HG03045 (cell line): ENCODE data around the gene TFR2.

ENCODE experiments used
- ATAC-seq: cut with Tn5 transposase; IDR thresholded peaks from one replicate; pipeline ENCODE4 v1.9.1; 2021; ENCODE audit warnings: mild to moderate bottlenecking, moderate library complexity; ENCODE audit not compliant: unreplicated experiment

TFR2 gene

DNA sequence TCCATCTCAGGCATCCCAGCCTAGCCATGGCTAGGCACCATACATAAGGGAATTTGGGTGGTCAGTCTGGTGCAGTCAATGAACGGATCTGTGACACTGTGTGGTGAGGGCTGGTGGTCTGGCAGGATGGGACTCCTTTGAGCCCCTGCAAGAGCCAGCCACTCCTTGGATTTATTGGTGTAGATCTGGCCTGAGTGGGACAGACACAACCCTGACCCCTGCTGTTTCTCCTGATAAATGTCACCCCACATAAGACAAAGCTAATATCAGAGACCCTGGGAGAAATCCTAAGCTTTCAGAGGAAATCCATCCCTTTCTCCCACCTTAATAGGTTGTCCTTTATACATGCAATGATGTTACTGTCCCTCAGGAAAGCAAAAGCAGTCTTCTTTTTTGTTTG lies 52.9 kb downstream of the TFR2 start:
- ATAC-seq, result no peak

DNA sequence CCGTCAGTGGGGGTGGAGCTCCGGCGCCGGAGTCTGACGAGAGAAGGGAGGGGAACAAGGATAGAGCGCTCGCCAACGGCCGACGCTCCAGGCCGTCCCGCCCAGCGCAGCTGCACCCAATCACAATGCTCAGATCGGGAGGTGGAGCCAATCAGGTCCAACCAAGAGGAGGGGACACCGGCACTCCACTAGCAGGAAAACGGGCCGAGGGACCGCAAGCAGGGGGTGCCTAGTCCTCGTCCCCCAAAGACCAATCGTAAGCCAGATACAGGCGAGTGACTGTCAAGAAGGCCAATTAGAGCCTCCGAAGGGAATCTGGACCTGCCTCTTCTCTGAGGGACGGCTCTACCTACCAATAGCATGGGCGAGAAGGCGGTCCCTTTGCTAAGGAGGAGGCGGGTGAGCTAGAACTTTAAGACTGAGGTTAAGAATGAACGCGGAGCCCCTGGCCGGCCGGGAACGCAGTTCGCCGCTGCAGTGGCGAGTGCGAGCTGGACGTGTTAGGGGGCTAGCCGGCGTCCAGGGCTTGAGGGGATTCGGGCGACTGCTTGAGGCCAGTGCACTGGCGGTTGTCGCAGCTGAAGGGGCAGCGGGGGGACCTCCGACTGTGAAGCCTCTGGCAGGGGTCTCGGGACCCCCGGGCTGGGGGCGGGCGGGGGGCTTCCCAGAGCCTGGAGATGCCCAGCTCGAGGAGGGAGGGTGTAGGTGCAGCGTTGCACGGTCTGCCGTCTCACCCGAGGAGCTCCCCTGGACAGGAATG lies 54.9 kb downstream of the TFR2 start, which contains the start of gene FBXO24:
TSS of gene FBXO24 (plus strand) at position 63 of the 760 bp plus-strand sequence. CDS start at position 361, 298 bp downstream.
- peak; percentile 91 for ATAC-seq

DNA sequence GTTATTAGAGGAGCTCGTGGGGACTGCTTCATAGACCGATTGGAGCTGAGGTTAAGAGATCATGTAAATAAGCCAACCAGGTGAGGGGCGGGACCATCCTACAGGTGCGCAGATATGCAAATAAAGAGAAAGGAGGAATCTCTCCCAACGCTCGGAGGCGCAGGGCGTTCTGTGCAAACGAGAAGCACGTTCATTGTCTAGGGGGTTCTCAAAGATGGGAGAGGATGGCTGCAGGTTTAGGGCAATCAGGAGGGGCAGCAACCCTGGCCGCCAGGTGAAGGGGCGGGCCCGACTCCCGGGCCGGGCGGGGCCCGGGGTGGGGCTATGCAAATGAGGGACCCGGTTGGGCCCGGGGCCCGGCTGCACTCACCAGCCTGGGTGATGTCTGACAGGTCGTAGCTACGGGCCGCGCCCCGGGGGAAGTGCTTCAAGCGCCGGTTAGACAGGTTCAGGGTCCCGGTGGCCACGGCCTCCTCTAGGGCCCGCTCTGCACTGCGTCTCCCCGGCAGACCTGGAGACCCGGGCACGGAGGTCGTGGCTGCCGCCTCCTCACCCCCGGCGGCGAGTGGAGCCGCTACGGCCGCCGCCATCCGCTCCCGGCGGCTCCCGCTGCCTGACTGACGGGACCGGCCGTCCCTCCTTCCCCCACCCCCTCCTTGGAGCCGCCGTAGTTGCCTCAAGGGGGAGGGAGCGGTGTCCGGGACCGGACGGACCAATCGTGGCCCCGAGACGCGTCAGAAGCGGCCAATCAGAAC lies 55.7 kb downstream of the TFR2 start, which contains the start of gene LRCH4:
TSS of gene LRCH4 (minus strand) at position 619 of the 755 bp plus-strand sequence. CDS start at position 590, 29 bp downstream.
- peak; percentile 27 for ATAC-seq

DNA sequence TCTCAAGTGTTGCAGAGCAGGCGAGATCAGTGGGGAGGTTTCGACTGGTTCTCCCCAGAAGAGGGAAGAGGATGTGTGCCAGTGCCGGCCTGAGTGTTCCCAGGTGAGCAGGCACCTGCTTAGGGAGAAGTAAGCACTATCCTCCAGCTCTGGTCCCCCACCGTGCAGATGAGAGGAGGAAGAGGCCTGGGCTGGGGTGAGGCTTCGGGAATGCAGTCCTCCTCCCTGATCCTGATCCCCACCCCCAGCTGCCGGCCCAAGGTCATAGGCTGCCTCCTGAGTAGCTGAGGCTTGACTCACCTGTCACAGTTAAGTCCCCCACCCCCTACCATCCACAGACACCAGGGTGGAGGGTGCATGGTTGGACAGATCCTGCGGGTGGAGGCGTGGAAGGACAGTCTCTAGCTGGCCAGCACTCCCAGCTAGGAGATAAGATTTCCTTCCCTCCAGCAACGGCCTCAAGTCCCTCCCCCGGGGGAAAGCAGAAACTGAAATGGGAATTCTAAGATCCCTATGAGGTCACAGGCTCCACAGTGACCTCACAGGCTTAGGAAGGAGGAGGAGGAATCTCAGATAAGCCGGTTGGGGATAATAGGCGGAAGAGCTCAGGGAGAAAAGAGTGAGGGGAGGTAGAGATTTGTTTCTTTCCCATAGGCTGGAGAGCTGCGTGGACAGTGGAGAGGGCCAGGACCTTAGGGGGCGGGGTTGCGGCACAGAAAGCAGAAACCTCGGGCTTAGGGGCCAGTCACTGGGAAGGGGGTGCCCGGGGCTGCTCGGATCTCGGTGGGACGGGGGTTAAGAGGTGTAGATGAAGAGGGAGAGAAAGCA lies 56.5 kb downstream of the TFR2 start:
- no peak for ATAC-seq

DNA sequence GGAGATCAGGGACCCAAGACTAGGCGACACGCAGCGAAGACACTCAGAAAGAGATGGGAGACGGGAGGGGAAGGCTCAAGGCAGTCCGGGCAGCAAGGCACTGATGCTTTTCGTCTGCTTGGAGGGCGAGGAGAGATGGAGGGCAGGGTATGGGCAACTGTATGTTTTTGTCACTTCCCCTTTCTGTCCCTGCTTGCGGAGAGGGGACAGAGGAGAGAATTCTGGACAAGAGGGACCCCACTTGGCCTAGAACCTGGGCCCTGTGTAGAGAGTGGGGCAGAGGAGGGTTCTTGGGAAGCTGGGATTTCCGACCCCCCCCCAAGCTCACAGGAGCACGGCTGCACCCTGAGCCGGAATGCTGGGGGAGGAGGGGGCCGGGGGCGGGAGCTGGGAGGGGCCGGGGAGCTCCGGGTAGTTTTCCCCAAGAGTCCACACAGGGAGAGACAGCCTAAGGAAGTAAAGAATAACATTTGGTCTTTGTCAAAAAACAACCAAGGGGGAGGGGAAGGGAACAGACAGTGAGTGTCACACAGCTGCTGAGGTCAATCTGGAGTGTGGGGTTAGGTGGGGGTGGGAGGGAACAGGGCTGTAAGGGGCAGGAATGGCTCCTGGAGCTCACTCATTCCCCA lies 57.2 kb downstream of the TFR2 start:
- ATAC-seq, result no peak

DNA sequence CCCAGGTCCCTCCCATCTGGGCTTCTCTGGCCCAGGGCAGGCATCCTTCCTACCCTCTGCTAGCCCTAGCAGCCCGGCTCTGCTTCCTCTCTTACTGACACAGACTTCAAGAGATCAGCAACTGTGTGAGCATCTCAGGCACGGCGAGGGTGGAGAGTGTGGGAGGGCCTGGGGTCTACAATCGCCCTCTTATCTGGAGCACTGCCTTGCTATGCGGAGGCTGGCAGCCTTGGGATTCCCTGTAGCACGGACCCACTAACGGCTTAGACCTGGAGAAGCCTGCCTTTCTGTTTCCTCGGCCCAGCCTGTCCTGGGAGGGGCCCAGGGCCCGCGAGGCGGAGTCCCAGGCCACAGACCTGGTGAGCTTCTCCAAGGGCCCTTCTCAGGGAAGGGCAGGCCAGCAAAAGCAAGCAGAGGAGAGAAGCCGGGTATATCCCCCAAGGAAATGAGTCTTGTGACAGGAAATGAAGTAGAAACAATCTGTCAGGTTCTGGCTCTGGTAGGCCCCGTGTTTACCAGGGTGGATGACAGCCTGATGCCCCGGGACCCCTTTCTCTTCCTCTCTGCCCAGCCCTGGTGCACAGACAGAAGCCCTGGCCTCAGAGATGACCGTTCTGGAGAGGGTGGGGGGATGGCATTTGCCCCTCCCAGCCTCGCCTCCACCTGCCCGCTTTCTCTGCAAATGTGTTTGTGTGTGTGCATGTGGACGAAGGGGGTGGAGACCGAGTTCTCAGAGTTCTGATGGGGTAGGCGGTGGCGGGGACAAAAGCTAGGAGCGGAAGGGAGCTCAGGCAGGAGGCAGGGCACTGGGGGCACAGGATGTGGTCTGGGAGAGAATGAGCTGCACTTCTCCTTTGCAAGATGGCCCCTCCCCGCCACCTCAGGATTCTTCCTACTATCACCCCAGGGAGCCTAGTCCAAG lies 58.0 kb downstream of the TFR2 start:
- ATAC-seq, result no peak

DNA sequence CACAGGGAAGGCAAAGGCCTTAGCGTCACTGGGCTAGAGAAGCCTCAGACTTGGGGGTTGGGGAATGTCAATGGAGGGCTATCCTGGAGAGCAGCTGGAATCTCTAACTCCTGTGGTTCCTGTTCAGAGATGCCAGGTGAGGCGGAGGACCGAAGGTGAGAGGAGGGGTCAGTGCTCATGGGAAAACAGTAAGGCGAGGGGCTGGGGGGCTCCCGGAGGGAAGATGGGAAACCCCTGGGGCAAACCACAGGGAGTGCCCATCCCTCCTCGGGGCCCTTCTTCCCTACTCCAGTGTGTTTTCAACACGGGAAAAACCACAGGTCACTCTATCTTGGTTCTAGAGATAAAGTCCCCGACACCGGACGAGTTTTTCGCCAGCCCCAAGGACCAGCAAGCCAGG lies 58.7 kb downstream of the TFR2 start:
- no peak for ATAC-seq

DNA sequence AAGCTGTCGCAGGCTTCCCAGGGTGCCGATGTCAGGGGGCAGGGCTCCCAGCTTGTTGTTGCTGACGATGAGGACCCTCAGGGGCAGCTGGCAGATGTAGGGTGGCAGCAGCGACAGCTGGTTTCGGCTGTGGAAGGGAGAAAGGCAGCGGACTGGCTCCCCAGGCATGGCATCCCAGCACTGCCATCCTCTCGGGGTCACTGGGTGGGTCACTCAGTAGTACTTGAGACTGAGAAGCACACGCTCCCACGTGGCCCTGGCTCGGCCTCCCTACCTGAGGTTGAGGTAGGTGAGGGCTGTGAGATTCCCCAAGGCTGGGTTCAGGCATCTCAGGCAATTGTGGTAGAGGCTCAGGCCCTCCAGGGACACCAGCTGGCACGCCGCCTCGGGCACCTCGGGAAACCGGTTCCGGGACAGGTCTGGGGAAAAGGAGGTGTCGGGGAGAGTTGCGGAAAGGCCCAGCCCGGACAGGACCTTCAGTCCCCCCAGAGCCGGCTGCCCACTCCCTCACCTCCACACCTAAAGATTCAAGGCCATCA lies 59.2 kb downstream of the TFR2 start:
- no peak for ATAC-seq

DNA sequence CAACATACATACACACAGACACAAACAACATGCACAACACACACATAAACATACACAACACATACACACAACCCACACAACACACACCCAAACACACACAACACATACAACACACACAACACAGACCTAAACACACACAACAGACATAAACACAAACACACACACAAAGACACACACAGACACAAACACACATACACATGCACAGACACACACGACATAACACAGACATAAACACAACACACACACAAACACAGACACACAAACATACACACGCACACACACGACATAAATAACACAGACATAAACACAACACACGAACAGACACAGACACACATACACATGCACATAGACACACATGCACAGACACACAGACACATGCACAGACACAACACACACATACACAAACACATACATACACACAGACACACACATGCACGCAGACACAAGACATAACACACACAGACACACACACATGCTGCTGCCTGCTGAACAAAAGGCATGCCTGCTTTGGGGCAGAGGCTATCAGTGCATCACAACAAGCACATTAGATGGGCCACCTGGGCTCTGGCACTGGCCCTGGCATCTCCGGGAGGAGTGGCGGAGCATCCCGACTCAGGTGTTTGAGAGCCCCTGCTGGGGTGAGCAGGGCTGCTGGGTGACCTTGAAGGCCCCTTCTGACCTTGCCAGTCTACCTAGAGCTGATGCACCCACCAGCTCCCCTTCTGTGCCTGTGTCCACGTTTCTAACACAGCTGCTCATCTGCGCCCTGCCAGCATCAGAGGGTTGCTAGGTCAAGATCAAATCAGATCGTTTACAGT lies 60.7 kb downstream of the TFR2 start:
- ATAC-seq, result no peak

DNA sequence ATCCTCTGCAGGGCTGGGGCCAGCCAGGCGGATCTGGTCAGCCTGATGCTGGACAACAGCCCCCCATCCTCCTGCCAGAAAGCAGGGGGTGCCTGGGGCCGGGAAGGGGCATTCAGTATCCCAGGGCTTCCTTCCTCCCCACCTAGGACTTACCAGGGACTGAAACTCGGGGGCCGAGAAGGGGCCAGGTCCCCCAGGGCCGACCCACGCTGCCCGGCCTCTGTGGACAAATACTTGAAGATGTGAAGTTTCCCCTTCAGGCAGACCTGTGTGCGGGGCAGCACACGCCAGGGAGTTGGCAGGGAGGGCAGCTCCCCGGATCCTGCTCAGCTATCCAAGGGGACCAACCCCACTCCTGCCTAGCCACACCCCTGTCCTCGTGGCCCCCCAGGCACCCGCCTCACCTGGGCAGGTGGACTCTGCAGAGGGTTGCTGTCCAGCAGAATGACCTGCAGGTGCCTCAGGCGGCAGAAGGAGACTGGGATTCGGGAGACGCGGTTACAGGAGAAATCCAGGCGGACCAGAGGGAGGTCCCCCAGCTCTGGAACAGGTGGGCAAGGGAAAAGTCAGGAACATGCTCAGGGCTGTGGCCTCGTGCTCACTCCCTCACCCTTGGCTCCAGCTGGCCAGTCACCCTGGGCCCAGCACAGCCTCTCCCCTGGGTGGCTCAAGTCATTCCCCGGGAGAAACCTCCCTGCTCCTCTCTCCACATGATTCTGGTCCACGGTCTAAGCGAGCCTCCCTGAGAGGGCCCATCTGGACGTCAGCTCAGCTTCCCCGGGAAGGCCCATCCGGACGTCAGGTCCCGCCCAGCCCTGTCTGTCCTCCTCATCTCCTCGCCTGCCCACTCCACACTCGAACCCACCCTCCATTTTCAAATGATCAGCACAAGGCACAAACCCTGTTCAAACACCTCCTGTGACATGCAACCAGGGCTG lies 62.8 kb downstream of the TFR2 start:
- ATAC-seq, result no peak

DNA sequence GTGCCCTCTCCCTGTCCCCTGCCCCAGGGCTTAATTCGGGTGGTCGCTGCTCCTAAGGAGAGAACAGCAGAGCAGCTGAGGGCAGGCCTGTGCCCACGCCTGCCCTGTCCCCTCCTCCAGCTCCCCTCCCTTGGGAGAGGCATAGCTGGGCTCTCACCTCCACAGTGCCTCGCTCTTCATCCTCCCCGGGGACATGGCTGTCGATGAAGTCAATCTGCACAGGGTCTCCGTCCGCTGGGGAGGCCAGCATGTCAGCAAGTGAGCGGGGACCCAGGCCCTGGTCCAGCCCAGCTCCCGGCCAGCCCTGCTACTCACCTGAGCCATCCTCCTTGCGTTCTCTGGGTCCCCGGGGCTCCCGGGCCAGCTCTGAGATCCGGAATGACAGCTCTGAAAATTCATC lies 63.8 kb downstream of the TFR2 start:
- no peak for ATAC-seq

DNA sequence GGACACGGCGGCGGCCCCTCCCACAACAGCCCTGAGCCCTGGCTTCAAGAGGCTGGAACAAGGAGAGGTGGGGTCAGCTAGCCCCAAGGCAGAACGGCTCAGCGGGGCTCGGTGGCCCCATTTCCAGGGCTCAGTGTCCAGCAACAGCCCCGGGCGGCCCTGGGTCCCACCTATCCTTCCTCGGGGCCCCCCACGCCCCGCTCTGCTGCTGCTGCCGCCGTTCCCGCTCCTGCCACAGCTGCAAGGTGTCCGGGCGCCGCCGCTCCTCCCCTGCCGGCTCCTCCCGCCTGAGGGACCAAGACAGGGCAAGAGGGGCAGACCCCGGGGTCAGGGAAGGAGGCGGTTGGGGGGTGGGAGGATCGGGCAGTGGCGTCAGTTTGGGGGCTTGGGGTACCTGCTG lies 64.2 kb downstream of the TFR2 start:
- no peak for ATAC-seq

DNA sequence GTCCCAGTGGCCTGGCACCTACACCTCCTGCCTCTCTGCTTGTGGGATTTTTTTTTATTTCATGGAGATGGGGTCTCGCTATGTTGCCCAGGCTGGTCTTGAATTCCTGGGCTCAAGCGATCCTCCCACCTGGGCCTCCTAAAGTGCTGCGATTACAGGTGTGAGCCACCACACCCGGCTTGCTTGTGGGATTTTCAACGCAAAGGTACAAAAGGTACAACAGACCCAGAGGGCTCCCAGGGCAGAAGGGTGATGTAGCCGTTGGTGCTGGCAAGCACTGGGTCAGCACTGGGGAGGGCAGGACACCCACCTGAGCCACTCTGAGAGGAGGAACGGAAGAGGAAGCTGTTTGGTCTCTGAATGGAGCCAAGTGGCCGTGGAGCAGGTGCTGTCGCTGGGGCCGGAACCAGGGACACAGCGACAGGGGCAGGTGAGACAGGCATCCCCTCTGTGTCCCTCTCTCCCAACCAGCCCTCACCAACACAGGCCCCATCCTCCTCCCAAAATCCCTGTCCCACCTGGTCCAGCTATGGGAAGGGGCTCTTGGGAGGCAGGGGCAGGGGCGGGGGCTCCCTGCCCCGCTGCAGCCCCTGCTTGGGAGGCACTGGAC lies 64.9 kb downstream of the TFR2 start:
- ATAC-seq, result no peak

DNA sequence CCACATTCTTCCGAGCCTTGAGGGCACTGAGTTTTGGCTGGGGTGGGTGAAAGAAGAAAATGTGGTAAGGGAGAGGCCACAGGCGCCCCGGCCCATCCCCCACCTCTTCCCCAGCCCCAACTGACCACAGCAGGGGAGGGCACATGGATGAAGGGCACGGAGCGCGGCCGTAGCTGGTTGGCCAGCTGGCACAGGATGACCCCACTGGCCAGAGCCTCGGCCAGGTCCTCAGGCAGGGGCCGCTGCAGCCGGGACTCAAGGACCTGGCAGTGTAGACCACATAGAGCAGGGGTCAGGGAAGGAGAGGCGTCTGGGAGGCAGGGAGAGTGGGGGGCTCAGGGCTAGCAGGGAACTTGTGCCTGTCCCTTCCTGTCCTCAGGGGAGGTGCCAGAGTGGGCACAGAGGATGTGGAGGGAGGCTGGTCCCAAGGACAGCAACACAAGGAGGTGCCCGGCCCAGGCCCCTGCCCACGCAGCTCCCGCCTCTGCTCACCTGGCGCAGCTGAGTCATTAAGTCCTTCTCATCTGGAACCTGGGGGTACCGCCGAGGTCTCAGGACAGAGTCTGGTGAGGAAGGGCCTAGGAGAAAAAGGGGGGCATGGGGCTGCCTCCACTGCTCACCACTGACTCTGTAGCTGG lies 65.5 kb downstream of the TFR2 start:
- ATAC-seq, result no peak

DNA sequence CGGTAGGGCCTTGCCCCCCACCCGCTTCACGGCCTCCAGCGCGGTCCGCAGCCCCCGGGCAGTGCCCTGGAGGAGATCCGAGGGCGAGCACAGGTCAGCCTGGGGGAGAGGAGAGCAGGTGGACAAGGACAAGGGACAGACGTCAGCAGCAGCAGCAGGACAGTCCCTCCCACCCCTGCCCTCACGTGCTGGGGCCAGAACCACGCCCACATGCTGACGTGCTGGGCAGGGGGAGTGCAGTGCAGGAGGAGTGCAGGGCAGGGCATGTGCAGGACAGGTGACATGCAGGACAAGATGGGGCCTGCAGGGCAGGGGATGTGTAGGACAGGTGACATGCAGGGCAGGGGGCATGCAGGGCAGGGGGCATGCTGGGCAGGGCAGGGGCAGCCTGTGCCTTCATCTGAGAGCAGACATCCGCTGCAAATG lies 66.1 kb downstream of the TFR2 start:
- no peak for ATAC-seq

DNA sequence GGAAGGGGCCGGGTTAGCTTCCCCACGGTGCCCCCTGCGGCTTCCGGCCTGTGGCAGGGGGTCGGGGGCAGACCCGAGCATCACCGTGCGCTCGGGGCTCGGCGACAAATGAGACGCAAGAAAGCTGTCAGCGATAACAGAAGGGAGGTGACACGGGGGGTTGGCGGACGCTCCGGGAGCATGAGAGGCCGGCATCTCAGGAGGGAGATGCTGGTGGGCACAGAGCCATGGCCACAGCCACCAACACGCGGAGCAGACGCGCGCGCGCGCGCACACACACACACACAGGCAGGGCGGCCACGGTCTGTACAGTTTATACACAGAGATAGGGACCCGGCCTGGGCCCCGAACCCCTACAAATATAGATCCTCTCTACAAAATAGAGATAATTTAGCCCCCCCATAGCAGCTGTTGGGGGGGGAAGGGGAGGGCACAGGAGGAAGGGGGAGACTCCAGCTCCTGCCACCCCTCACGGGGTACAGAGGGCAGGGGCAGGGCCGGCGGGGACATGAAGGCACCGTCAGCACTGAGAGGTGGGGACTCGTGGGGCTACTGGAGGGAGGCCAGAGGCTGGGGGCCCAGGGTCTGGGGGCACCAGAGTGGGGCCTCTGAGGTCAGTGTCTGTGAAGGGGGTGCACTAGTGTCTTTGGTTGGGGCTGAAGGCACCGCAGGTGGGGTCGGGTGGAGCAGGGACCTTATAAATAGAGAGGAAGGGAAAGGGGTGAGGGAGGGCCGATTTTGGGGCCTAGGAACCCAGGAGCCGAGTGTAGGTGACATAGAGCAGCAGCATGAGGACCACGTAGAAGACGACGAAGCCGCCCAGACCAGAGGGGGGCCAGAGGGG lies 66.8 kb downstream of the TFR2 start:
- no peak for ATAC-seq
